CD4-positive, alpha-beta T cell treated with Interferon gamma for 1 hour (primary cell): ENCODE measurements around the gene CD80.

Experiments used
- DNase-seq: peaks from one replicate; pipeline ENCODE4 v3.0.0-alpha.2; 2020

The CD80 gene

GRCh38 chr3:119492128-119492527, 67.3 kb downstream of the CD80 start:
- DNase-seq, result no peak

GRCh38 chr3:119490153-119490552, 69.3 kb downstream of the CD80 start:
- DNase-seq, result no peak

- DNase-seq, result no peak
These were observed 73.9 kb downstream of the CD80 start for GRCh38 chr3:119485563-119485962.

GRCh38 chr3:119483101-119483500, 76.3 kb downstream of the CD80 start:
- DNase-seq, result no peak

GRCh38 chr3:119481079-119481478, 78.3 kb downstream of the CD80 start:
- DNase-seq, result no peak
